Endothelial cell of hepatic sinusoid (primary cell): ENCODE data around the gene SPSB1.

ENCODE experiments used
- in situ Hi-C: cut with HindIII; loops from 2 replicates; pipeline ENCODE4 v1.10.0; 2017; ENCODE audit warnings: low sequenced_read_pairs

Gene SPSB1

GRCh38 chr1:9338397-9339246 lies 45.9 kb downstream of the SPSB1 start:
- in situ Hi-C loops = no loop called here

GRCh38 chr1:9340172-9340854 lies 47.6 kb downstream of the SPSB1 start:
- in situ Hi-C loops = no loop called here

GRCh38 chr1:9340864-9341263 lies 48.2 kb downstream of the SPSB1 start:
- in situ Hi-C loops = no loop called here

GRCh38 chr1:9341301-9341845 lies 48.7 kb downstream of the SPSB1 start:
- in situ Hi-C loops = no loop called here

- in situ Hi-C loops = no loop called here
Observed at GRCh38 chr1:9343269-9343668, 50.6 kb downstream of the SPSB1 start.

GRCh38 chr1:9344426-9345200 lies 51.9 kb downstream of the SPSB1 start:
- in situ Hi-C loops = no loop called here

- in situ Hi-C loops = no loop called here
Observed at GRCh38 chr1:9345471-9345870, 52.8 kb downstream of the SPSB1 start.

- in situ Hi-C loops = no loop called here
Observed at GRCh38 chr1:9345922-9346321, 53.2 kb downstream of the SPSB1 start.

GRCh38 chr1:9346566-9346965 lies 53.9 kb downstream of the SPSB1 start:
- in situ Hi-C loops = no loop called here

GRCh38 chr1:9347095-9347850 lies 54.6 kb downstream of the SPSB1 start:
- in situ Hi-C loops = no loop called here

GRCh38 chr1:9349331-9349851 lies 56.7 kb downstream of the SPSB1 start:
- in situ Hi-C loops = no loop called here

- in situ Hi-C loops = no loop called here
Observed at GRCh38 chr1:9350013-9350908, 57.6 kb downstream of the SPSB1 start.

GRCh38 chr1:9350960-9351359 lies 58.3 kb downstream of the SPSB1 start:
- in situ Hi-C loops = no loop called here

- in situ Hi-C loops = no loop called here
Observed at GRCh38 chr1:9351654-9352271, 59.1 kb downstream of the SPSB1 start.

- in situ Hi-C loops = no loop called here
Observed at GRCh38 chr1:9352377-9353134, 59.9 kb downstream of the SPSB1 start.

- in situ Hi-C loops = no loop called here
Observed at GRCh38 chr1:9355503-9355902, 62.8 kb downstream of the SPSB1 start.

GRCh38 chr1:9356021-9356420 lies 63.3 kb downstream of the SPSB1 start:
- in situ Hi-C loops = no loop called here

GRCh38 chr1:9356829-9357466 lies 64.3 kb downstream of the SPSB1 start:
- in situ Hi-C loops = no loop called here
